Gastroesophageal sphincter (tissue), 4 donors: Measurements from ENCODE around the gene MAJIN. TPM values are rescaled to one million over a fixed set of nuclear protein-coding genes. Genes with fewer than 3 reads are reported as not detected.

ENCODE experiments used
- ATAC-seq: fragments of 150-250 bp; one replicate; pipeline ENCODE4 v1.9.1; 2016; ENCODE audit warnings: mild to moderate bottlenecking, moderate library complexity
- H3K27ac ChIP-seq, 4 donors: fragments of 200-600 bp; sonication (generic) in 3 of 4; 1 replicate in 3 of 4; 2 replicates in 1 of 4; pipeline ENCODE4 v1.5.1; 2016 to 2019
- H3K27me3 ChIP-seq: fragments of 200-600 bp; sonication (generic); one replicate; pipeline ENCODE4 v1.5.1; 2019
- H3K36me3 ChIP-seq, 2 donors: fragments of 200-600 bp; sonication (generic); one replicate each; pipeline ENCODE4 v1.5.1; 2019; ENCODE audit warnings: control low read depth in 1 of 2
- H3K4me1 ChIP-seq, 3 donors: fragments of 200-600 bp; sonication (generic); 1 replicate in 2 of 3; 2 replicates in 1 of 3; pipeline ENCODE4 v1.5.1; 2016 to 2019; ENCODE audit warnings: control low read depth in 2 of 3
- H3K4me3 ChIP-seq, 2 donors: fragments of 200-600 bp; sonication (generic); one replicate each; pipeline ENCODE4 v1.5.1; 2019; ENCODE audit warnings: mild to moderate bottlenecking in 1 of 2, moderate library complexity in 1 of 2
- H3K9me3 ChIP-seq, 3 donors: fragments of 200-600 bp; sonication (generic); one replicate each; pipeline ENCODE4 v1.5.1; 2017 to 2019; ENCODE audit warnings: control low read depth in 2 of 3
- CTCF ChIP-seq, 4 experiments: fragments of 200-600 bp in 2 of 4; fragments of 450-650 bp in 2 of 4; sonication (generic) in 1 of 4; IDR thresholded peaks; one replicate each; pipeline ENCODE4 v1.5.1; 2017 to 2019; ENCODE audit warnings: antibody characterized with exemption in 4 of 4, mild to moderate bottlenecking in 2 of 4, moderate library complexity in 2 of 4
- EP300 ChIP-seq: sonication (generic); formaldehyde crosslinking; IDR thresholded peaks from one replicate; pipeline ENCODE4 v1.6.1; 2017; ENCODE audit warnings: antibody characterized with exemption, mild to moderate bottlenecking
- POLR2A ChIP-seq, 2 donors: fragments of 450-650 bp; IDR thresholded peaks; one replicate each; pipeline ENCODE4 v1.6.1; 2017; ENCODE audit warnings: antibody characterized with exemption in 2 of 2, mild to moderate bottlenecking in 2 of 2, moderate library complexity in 1 of 2
- POLR2AphosphoS5 ChIP-seq: sonication (generic); formaldehyde crosslinking; IDR thresholded peaks from one replicate; pipeline ENCODE4 v1.6.1; 2017; ENCODE audit warnings: antibody characterized with exemption
- WGBS, 2 donors: methylation state at CpG; one replicate each; pipeline ENCODE4 v1.1.5; 2018; ENCODE audit warnings: low coverage in 1 of 2; 5-methylcytosine and 5-hydroxymethylcytosine counted together
- total RNA-seq, 4 donors: library from RNA; depleted of rRNA; stranded (reverse); fragments of >200 nt; gene quantifications; one replicate each; pipeline ENCODE4 v1.1.0, GENCODE V29; 2016

Gene MAJIN
- total RNA-seq, 4 donors from 2014 or later = not detected

- Histone ChIP-seq H3K27ac (no peak overlapping the region), H3K36me3 (no peaks in the 10 kb centered on the region), H3K9me3 (no peaks in the 10 kb centered on the region), H3K4me3 (no peak overlapping the region), H3K4me1 (peaks cover 0 to 15% (median 3%) of the 10 kb centered on the region in 3 donors), H3K27me3 (no peaks in the 10 kb centered on the region)
- 88 to 97% methylated on average over 7 to 8 of the region's 8 CpGs for WGBS, 2 donors
- TF ChIP-seq POLR2AphosphoS5 (no peak), POLR2A (IDR thresholded peaks at IDR 0.05) (no peak), CTCF (IDR thresholded peaks at IDR 0.05) (no peak), EP300 (no peak)
- ATAC-seq = no peak
Observed at GRCh38 chr11:64970731-64971151, 1.2 kb downstream of the MAJIN start.

GRCh38 chr11:64969209-64969608 is 2.7 kb downstream of the MAJIN start:
- Histone ChIP-seq H3K27me3 (no peaks in the 10 kb centered on the region), H3K36me3 (no peaks in the 10 kb centered on the region), H3K4me1 (peaks cover 0 to 15% (median 3%) of the 10 kb centered on the region in 3 donors), H3K9me3 (no peaks in the 10 kb centered on the region), H3K27ac (no peak overlapping the region), H3K4me3 (no peak overlapping the region)
- no peak for TF ChIP-seq EP300
- no peak for TF ChIP-seq POLR2A (IDR thresholded peaks at IDR 0.05)
- no peak for TF ChIP-seq POLR2AphosphoS5
- no peak for TF ChIP-seq CTCF (IDR thresholded peaks at IDR 0.05)
- 46 to 57% methylated on average over 5 of the region's 5 CpGs for WGBS, 2 donors
- no peak for ATAC-seq

GRCh38 chr11:64967375-64967774 is 4.5 kb downstream of the MAJIN start:
- WGBS, 2 donors = 80 to 91% methylated on average over 1 to 3 of the region's 3 CpGs
- Histone ChIP-seq H3K9me3 (no peaks in the 10 kb centered on the region), H3K4me3 (no peak overlapping the region), H3K27me3 (no peaks in the 10 kb centered on the region), H3K27ac (no peak overlapping the region), H3K4me1 (peaks cover 0 to 11% (median 3%) of the 10 kb centered on the region in 3 donors), H3K36me3 (no peaks in the 10 kb centered on the region)
- ATAC-seq = no peak
- TF ChIP-seq CTCF (IDR thresholded peaks at IDR 0.05) = no peak
- TF ChIP-seq EP300 = no peak
- TF ChIP-seq POLR2AphosphoS5 = no peak
- no peak for TF ChIP-seq POLR2A (IDR thresholded peaks at IDR 0.05)

- no peak for ATAC-seq
- 68 to 71% methylated on average over 2 to 5 of the region's 5 CpGs for WGBS, 2 donors
- Histone ChIP-seq H3K36me3 (no peaks in the 10 kb centered on the region), H3K27ac (no peak overlapping the region), H3K4me3 (no peak overlapping the region), H3K9me3 (no peaks in the 10 kb centered on the region), H3K4me1 (no peaks in the 10 kb centered on the region), H3K27me3 (peaks cover under 1% of the 10 kb centered on the region)
- TF ChIP-seq POLR2AphosphoS5 = no peak
Observed at GRCh38 chr11:64963072-64963631, 8.8 kb downstream of the MAJIN start.

GRCh38 chr11:64960719-64961118 is 11.2 kb downstream of the MAJIN start:
- peaks cover 22% of the 10 kb centered on the region for H3K27me3 ChIP-seq
- no peaks in the 10 kb centered on the region for H3K36me3 ChIP-seq
- H3K27ac ChIP-seq = no peak overlapping the region
- H3K4me3 ChIP-seq = no peak overlapping the region
- H3K4me1 ChIP-seq = no peaks in the 10 kb centered on the region
- no peak for TF ChIP-seq CTCF (IDR thresholded peaks at IDR 0.05)
- no peak for TF ChIP-seq POLR2A (IDR thresholded peaks at IDR 0.05)
- no peak for TF ChIP-seq POLR2AphosphoS5
- no peak for TF ChIP-seq EP300
- no peak for ATAC-seq
- WGBS, 2 donors = 44 to 47% methylated on average over 3 to 4 of the region's 4 CpGs
- H3K9me3 ChIP-seq = no peaks in the 10 kb centered on the region
